Measurements from ENCODE around the gene CD58. TPM values are rescaled to one million over a fixed set of nuclear protein-coding genes. Genes with fewer than 3 reads are reported as not detected.

The CD58 gene
- total RNA-seq, 1 donor from 2014 or later, result 15.1 TPM

DNA sequence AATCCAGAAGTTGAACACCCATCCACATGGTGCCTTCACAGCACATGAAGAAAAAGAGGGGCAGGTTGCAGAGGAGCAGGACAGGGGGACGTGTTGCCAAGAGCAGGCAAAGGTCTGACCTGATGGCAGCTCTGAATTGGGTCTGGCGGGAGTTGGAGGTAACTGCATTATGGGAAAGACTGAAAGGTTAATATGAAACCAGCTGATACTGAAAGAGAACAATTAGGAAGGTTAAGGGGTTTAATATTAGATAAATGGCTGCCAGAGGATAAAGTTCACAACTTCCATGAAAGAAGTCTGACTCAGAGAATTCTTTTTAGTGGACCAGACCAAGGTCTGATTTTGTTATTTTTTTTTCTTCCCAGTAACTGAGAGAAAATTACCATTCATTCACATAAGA lies 76.1 kb downstream of the CD58 start:
- no peak overlapping the region for H3K27ac ChIP-seq (ENCODE audit: low read depth, low read length)
- no peak overlapping the region for H3K9ac ChIP-seq (ENCODE audit: low read depth in 1 of 3, low read length in 3 of 3)
- no peaks in the 10 kb centered on the region for H3K9me3 ChIP-seq (ENCODE audit: control insufficient read depth in 3 of 3, low read length in 3 of 3)

DNA sequence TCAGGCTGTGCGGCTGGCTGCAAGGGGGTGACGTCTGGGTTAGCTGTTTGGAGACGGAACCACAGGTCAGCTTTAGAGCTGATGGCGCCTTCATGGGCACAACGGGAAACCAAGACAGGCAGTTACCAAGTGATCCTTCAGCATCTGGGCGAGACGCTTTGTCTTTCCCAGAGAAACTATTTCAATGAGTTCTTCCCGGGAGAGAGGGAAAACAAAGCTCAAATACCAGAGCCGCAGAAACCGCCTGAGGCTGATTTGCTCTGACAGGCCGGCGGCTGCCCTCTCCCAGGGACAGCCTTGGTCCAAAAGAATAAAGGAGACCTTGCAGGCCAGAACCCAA lies 76.5 kb downstream of the CD58 start:
- Histone ChIP-seq H3K27ac (ENCODE audit: low read depth, low read length) (no peak overlapping the region), H3K9me3 (ENCODE audit: control insufficient read depth in 3 of 3, low read length in 3 of 3) (no peaks in the 10 kb centered on the region), H3K4me3 (ENCODE audit: low read length in 3 of 3) (no peak overlapping the region), H3K36me3 (ENCODE audit: control insufficient read depth in 3 of 3, insufficient read depth in 3 of 3, low read length in 3 of 3) (no peaks in the 10 kb centered on the region), H3K4me1 (ENCODE audit: control insufficient read depth in 3 of 3, insufficient read depth in 3 of 3, low read length in 3 of 3) (peaks cover 0 to 5% (median 3%) of the 10 kb centered on the region in 3 donors), H3K27me3 (ENCODE audit: control insufficient read depth in 3 of 3, insufficient read depth in 3 of 3, low read length in 3 of 3) (no peaks in the 10 kb centered on the region), H3K9ac (ENCODE audit: low read depth in 1 of 3, low read length in 3 of 3) (no peak overlapping the region)

More for the DNA sequence above, 76.1 kb downstream of the CD58 start:
- Histone ChIP-seq H3K4me3 (ENCODE audit: low read length in 3 of 3) (no peak overlapping the region), H3K27me3 (ENCODE audit: control insufficient read depth in 3 of 3, insufficient read depth in 3 of 3, low read length in 3 of 3) (no peaks in the 10 kb centered on the region), H3K36me3 (ENCODE audit: control insufficient read depth in 3 of 3, insufficient read depth in 3 of 3, low read length in 3 of 3) (no peaks in the 10 kb centered on the region), H3K4me1 (ENCODE audit: control insufficient read depth in 3 of 3, insufficient read depth in 3 of 3, low read length in 3 of 3) (peaks cover 0 to 5% (median 3%) of the 10 kb centered on the region in 3 donors)

DNA sequence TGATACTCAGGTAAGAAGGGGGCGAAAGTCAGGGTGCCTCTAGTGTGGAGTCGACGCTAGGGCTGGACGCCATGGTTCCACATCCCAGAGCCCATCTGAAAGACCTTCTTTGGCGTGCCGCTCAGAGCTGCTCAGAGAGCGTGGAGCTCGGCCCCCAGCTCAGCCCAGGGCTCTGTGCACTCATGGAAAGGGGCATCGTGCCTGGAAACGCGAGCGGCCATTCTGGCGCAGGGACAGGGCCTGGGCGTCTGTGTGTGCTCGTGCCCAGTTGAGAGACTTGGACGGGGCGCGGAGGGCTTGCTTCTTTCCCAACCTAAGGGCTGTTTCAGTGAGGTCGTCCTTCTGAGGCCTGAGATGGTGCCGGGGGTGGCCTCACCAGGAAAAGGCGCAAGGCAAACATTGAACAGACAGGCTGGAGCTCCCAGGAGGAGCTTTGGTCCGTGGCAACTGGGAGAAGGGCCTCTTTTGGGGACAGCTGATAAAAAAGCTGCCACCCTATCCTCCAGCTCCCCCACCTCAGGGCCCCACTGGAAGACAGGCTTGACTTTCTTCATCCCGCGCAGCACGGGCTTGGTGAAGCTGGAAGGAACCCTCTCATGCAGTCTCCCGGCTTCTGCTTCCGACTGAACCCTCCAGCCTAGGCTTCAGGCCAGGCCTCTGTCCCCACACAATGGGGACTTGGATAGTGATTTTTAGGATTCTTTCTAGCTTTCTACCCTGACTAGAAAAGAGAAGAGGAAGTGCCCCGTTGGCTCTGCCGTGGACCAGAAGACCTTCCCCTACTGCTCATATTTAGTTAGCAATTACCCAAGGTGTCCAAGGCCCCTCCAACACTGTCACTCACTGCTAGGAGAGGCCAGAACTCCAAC lies 77.1 kb downstream of the CD58 start:
- Histone ChIP-seq H3K36me3 (ENCODE audit: control insufficient read depth in 3 of 3, insufficient read depth in 3 of 3, low read length in 3 of 3) (no peaks in the 10 kb centered on the region), H3K27ac (ENCODE audit: low read depth, low read length) (no peak overlapping the region), H3K9me3 (ENCODE audit: control insufficient read depth in 3 of 3, low read length in 3 of 3) (no peaks in the 10 kb centered on the region), H3K4me3 (ENCODE audit: low read length in 3 of 3) (no peak overlapping the region), H3K27me3 (ENCODE audit: control insufficient read depth in 3 of 3, insufficient read depth in 3 of 3, low read length in 3 of 3) (no peaks in the 10 kb centered on the region), H3K9ac (ENCODE audit: low read depth in 1 of 3, low read length in 3 of 3) (no peak overlapping the region), H3K4me1 (ENCODE audit: control insufficient read depth in 3 of 3, insufficient read depth in 3 of 3, low read length in 3 of 3) (peaks cover 0 to 3% (median 2%) of the 10 kb centered on the region in 3 donors)

GRCh38 chr1:116493036-116493435 lies 77.8 kb downstream of the CD58 start:
- H3K9ac ChIP-seq (ENCODE audit: low read depth in 1 of 3, low read length in 3 of 3), result no peak overlapping the region
- H3K27ac ChIP-seq (ENCODE audit: low read depth, low read length), result no peak overlapping the region
- H3K9me3 ChIP-seq (ENCODE audit: control insufficient read depth in 3 of 3, low read length in 3 of 3), result no peaks in the 10 kb centered on the region
- H3K36me3 ChIP-seq (ENCODE audit: control insufficient read depth in 3 of 3, insufficient read depth in 3 of 3, low read length in 3 of 3), result no peaks in the 10 kb centered on the region
- peaks cover 3 to 7% (median 5%) of the 10 kb centered on the region in 3 donors for H3K4me1 ChIP-seq (ENCODE audit: control insufficient read depth in 3 of 3, insufficient read depth in 3 of 3, low read length in 3 of 3)
- H3K4me3 ChIP-seq (ENCODE audit: low read length in 3 of 3), result no peak overlapping the region
- H3K27me3 ChIP-seq (ENCODE audit: control insufficient read depth in 3 of 3, insufficient read depth in 3 of 3, low read length in 3 of 3), result no peaks in the 10 kb centered on the region

DNA sequence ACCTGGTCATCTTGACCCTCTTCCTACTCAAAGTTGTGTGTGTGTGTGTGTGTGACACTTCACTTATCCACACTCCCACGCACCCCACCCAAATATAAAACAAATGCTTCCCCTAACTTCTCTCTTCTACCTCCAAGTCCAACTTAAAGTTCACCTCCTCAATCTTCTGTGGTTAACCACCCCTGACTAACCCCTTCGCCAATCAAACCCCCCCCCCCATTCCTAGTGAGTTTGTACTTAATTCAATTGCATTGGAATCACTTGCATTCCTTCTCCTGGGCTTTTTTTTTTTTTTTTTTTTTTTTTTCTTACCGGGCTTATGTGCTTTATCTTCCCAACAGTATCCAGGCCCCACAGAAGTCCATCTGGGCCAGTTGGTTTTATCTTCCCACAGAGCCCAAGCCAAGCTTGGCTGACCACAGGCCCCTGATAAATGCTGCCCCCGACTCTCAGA lies 78.4 kb downstream of the CD58 start:
- Histone ChIP-seq H3K9ac (ENCODE audit: low read depth in 1 of 3, low read length in 3 of 3) (no peak overlapping the region), H3K4me1 (ENCODE audit: control insufficient read depth in 3 of 3, insufficient read depth in 3 of 3, low read length in 3 of 3) (peaks cover 6 to 12% (median 9%) of the 10 kb centered on the region in 3 donors), H3K36me3 (ENCODE audit: control insufficient read depth in 3 of 3, insufficient read depth in 3 of 3, low read length in 3 of 3) (no peaks in the 10 kb centered on the region), H3K4me3 (ENCODE audit: low read length in 3 of 3) (no peak overlapping the region), H3K27ac (ENCODE audit: low read depth, low read length) (no peak overlapping the region), H3K27me3 (ENCODE audit: control insufficient read depth in 3 of 3, insufficient read depth in 3 of 3, low read length in 3 of 3) (no peaks in the 10 kb centered on the region), H3K9me3 (ENCODE audit: control insufficient read depth in 3 of 3, low read length in 3 of 3) (no peaks in the 10 kb centered on the region)

- Histone ChIP-seq H3K9ac (ENCODE audit: low read depth in 1 of 3, low read length in 3 of 3) (no peak overlapping the region), H3K9me3 (ENCODE audit: control insufficient read depth in 3 of 3, low read length in 3 of 3) (no peaks in the 10 kb centered on the region), H3K36me3 (ENCODE audit: control insufficient read depth in 3 of 3, insufficient read depth in 3 of 3, low read length in 3 of 3) (no peaks in the 10 kb centered on the region), H3K4me3 (ENCODE audit: low read length in 3 of 3) (no peak overlapping the region), H3K27me3 (ENCODE audit: control insufficient read depth in 3 of 3, insufficient read depth in 3 of 3, low read length in 3 of 3) (no peaks in the 10 kb centered on the region), H3K27ac (ENCODE audit: low read depth, low read length) (no peak overlapping the region), H3K4me1 (ENCODE audit: control insufficient read depth in 3 of 3, insufficient read depth in 3 of 3, low read length in 3 of 3) (peaks cover 6 to 12% (median 9%) of the 10 kb centered on the region in 3 donors)
Measured at GRCh38 chr1:116491700-116492357, 79.0 kb downstream of the CD58 start.

- no peak overlapping the region for H3K4me3 ChIP-seq (ENCODE audit: low read length in 3 of 3)
- H3K4me1 ChIP-seq (ENCODE audit: control insufficient read depth in 3 of 3, insufficient read depth in 3 of 3, low read length in 3 of 3), result peaks cover 6 to 8% (median 6%) of the 10 kb centered on the region in 3 donors
- H3K27me3 ChIP-seq (ENCODE audit: control insufficient read depth in 3 of 3, insufficient read depth in 3 of 3, low read length in 3 of 3), result no peaks in the 10 kb centered on the region
- H3K9me3 ChIP-seq (ENCODE audit: control insufficient read depth in 3 of 3, low read length in 3 of 3), result no peaks in the 10 kb centered on the region
- no peak overlapping the region for H3K9ac ChIP-seq (ENCODE audit: low read depth in 1 of 3, low read length in 3 of 3)
- H3K27ac ChIP-seq (ENCODE audit: low read depth, low read length), result no peak overlapping the region
- H3K36me3 ChIP-seq (ENCODE audit: control insufficient read depth in 3 of 3, insufficient read depth in 3 of 3, low read length in 3 of 3), result no peaks in the 10 kb centered on the region
Measured at GRCh38 chr1:116490588-116490987, 80.2 kb downstream of the CD58 start.

GRCh38 chr1:116489231-116489697 lies 81.6 kb downstream of the CD58 start:
- H3K9me3 ChIP-seq (ENCODE audit: control insufficient read depth in 3 of 3, low read length in 3 of 3), result no peaks in the 10 kb centered on the region

DNA sequence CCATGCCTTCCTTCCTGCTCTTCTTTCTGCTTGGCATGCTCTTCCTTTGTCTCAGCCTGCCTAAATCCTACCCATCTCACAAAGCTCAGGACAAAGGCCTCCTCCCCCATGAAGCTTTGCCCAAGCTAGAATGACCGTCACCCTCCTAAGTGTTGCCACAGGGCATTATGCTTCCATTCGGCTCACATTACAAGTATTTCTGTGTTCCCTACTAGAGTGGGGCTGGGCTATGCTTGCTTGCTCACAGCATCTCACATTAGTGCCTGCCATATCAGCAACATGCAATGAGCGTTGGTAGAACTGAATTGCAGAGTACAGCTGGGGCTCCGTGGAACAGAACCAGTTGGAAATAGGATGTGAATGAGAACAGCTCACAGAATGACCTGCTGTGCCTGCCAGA lies 82.8 kb downstream of the CD58 start:
- peaks cover 13 to 22% (median 19%) of the 10 kb centered on the region in 3 donors for H3K4me1 ChIP-seq (ENCODE audit: control insufficient read depth in 3 of 3, insufficient read depth in 3 of 3, low read length in 3 of 3)
- no peak overlapping the region for H3K27ac ChIP-seq (ENCODE audit: low read depth, low read length)
- H3K9ac ChIP-seq (ENCODE audit: low read depth in 1 of 3, low read length in 3 of 3), result no peak overlapping the region
- no peak overlapping the region for H3K4me3 ChIP-seq (ENCODE audit: low read length in 3 of 3)
- H3K9me3 ChIP-seq (ENCODE audit: control insufficient read depth in 3 of 3, low read length in 3 of 3), result no peaks in the 10 kb centered on the region
- H3K27me3 ChIP-seq (ENCODE audit: control insufficient read depth in 3 of 3, insufficient read depth in 3 of 3, low read length in 3 of 3), result no peaks in the 10 kb centered on the region
- no peaks in the 10 kb centered on the region for H3K36me3 ChIP-seq (ENCODE audit: control insufficient read depth in 3 of 3, insufficient read depth in 3 of 3, low read length in 3 of 3)

More at GRCh38 chr1:116489231-116489697, 81.6 kb downstream of the CD58 start:
- no peaks in the 10 kb centered on the region for H3K36me3 ChIP-seq (ENCODE audit: control insufficient read depth in 3 of 3, insufficient read depth in 3 of 3, low read length in 3 of 3)
- H3K4me3 ChIP-seq (ENCODE audit: low read length in 3 of 3), result no peak overlapping the region
- H3K9ac ChIP-seq (ENCODE audit: low read depth in 1 of 3, low read length in 3 of 3), result no peak overlapping the region
- peaks cover 13 to 17% (median 16%) of the 10 kb centered on the region in 3 donors for H3K4me1 ChIP-seq (ENCODE audit: control insufficient read depth in 3 of 3, insufficient read depth in 3 of 3, low read length in 3 of 3)
- no peaks in the 10 kb centered on the region for H3K27me3 ChIP-seq (ENCODE audit: control insufficient read depth in 3 of 3, insufficient read depth in 3 of 3, low read length in 3 of 3)
- no peak overlapping the region for H3K27ac ChIP-seq (ENCODE audit: low read depth, low read length)

DNA sequence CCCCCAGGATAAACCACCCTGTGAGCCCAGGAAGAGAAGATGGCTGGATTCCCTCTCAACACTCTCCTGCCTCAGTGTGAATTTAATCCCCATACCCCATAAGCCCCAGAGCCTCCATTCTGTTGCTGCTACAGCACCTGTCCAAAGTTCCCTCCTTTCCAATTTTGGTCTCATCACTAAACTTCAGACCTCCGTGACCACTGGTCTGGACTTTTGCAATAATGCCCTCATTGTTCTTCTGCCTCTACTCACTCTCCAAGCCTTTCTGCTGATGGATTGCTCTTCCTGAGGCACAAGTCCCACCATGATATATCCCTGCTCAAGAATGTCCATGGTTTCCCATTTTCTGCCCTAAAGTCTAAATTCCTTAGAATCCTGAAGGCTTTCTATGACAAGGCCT lies 83.2 kb downstream of the CD58 start:
- Histone ChIP-seq H3K27me3 (ENCODE audit: control insufficient read depth in 3 of 3, insufficient read depth in 3 of 3, low read length in 3 of 3) (no peaks in the 10 kb centered on the region), H3K36me3 (ENCODE audit: control insufficient read depth in 3 of 3, insufficient read depth in 3 of 3, low read length in 3 of 3) (no peaks in the 10 kb centered on the region), H3K27ac (ENCODE audit: low read depth, low read length) (no peak overlapping the region), H3K4me1 (ENCODE audit: control insufficient read depth in 3 of 3, insufficient read depth in 3 of 3, low read length in 3 of 3) (peaks cover 13 to 22% (median 19%) of the 10 kb centered on the region in 3 donors), H3K9ac (ENCODE audit: low read depth in 1 of 3, low read length in 3 of 3) (no peak overlapping the region), H3K9me3 (ENCODE audit: control insufficient read depth in 3 of 3, low read length in 3 of 3) (no peaks in the 10 kb centered on the region), H3K4me3 (ENCODE audit: low read length in 3 of 3) (no peak overlapping the region)
